NCI-H524 (cell line): ENCODE results near the gene TXNDC15.
"Not testable (repeated sequence)": the region's sequence is repeated elsewhere in the genome, so short reads cannot be mapped to it uniquely, and the experiment has no call there.

Source experiments
- DNase-seq, 2 experiments: peaks; one replicate each; lab custom pipeline; 2025; lab: John Stamatoyannopoulos, UW

Gene TXNDC15, protein sequence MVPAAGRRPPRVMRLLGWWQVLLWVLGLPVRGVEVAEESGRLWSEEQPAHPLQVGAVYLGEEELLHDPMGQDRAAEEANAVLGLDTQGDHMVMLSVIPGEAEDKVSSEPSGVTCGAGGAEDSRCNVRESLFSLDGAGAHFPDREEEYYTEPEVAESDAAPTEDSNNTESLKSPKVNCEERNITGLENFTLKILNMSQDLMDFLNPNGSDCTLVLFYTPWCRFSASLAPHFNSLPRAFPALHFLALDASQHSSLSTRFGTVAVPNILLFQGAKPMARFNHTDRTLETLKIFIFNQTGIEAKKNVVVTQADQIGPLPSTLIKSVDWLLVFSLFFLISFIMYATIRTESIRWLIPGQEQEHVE

GRCh38 chr5:134873987-134874830 is at the start of gene TXNDC15:
Gene TXNDC15 (plus strand): TSS chr5:134874371. CDS start chr5:134874428, 57 bp downstream.
- peak; percentile 44 to 77 for DNase-seq

GRCh38 chr5:134824681-134825080 is 49.5 kb upstream of the TXNDC15 start:
- no peak for DNase-seq

DNA sequence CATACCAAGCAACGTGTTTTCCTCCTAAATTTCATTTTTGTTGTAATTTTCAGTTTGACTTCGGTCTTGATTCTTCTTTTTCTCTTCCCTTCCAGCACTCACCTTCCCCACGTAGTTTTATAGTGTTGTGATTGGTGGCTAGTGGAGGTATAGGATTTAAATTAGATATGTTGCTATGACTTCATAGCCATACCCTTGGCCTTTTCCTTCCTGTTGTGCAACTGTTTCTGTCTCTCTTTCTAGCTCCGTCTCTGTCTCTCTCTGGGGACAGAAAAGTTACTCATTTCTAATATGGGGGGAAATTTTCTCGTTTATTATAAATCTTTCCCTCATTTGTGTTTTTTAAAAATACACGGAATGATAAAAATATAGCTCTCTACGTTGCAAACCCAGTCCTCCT is 49.0 kb upstream of the TXNDC15 start:
- no peak for DNase-seq

GRCh38 chr5:134833340-134834032 is 40.7 kb upstream of the TXNDC15 start:
- DNase-seq = no peak

DNA sequence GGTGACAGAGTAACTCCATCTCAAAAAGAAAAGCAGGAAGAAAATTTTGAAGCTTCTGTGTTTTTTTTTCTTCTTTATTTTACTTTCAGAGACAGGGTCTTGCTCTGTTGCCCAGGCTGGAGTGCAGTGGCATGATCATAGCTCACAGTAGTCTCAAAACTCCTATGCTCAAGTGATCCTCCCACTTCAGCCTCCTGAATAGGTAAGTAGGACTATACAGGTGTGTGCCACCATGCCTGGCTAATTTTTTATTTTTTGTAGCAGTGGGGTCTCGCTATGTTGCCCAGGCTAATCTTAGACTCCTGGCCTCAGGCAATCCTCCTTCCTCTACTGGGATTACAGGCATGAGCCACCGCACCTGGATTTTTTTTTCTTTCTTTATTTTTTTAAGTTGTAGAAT is 38.5 kb upstream of the TXNDC15 start:
- no peak for DNase-seq

GRCh38 chr5:134837530-134838181 is 36.5 kb upstream of the TXNDC15 start:
- DNase-seq = no peak

GRCh38 chr5:134838361-134838760 is 35.8 kb upstream of the TXNDC15 start:
- DNase-seq = not testable (repeated sequence)

DNA sequence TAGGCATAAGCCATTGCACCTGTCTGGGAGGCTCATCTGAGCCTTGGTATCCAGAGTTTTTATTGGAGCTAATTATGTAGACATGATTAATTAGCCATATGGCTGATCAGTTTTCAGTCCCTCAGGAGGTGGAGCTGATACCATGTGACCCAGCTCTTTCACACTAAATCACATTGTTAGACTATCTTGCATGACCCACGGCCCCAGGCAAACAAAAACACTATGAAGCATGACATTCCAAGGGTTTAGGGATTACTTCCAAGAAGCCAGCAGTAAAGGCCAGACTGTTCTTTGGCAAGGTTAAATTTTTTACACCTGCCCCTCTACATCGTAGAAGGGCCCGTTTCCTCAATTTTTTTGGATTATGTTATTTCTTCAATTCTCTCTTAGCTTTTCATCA is 33.4 kb upstream of the TXNDC15 start:
- DNase-seq = no peak

DNA sequence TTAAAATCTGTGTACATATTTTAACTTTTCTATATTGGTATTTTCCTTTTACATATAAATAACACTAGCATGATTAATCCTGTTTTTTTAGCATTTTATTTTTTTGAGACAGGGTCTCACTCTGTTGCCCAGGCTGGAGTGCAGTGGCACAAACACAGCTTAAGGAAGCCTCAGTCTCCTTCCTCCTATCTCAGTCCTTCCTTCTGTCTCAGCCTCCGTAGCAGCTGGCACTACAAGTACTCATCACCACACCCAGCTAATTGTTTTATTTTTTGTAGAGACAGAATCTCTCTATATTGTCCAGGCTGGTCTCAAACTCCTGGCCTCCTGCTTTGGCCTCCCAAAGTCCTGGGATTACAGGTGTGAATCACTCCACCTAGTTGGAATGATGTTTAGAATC is 29.9 kb upstream of the TXNDC15 start:
- no peak for DNase-seq

DNA sequence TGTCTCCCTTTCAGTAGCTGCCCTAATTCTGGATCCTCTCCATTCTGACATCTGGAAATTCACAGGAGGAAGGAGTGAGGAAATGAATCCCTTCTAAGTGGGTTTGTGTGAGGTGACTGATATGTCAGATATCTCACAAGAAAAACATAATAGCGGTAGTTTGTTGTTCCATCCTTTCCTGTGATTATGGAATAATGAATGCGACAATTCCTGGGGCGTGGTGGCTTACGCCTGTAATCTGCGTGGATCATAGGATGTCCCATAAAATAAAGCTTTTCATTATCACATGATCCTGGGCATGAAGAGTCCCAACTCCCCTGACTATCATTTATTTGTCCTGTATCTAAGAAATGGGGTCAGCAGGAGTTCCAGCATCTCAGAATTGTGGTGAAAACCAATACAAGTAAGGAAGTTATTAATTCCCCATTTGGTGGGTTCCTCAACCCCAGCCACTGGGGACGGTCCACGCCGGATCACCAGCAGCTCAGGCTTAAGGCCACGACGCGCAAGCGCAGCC is 28.8 kb upstream of the TXNDC15 start:
- DNase-seq = peak in 1 of 2 experiments; percentile 34

DNA sequence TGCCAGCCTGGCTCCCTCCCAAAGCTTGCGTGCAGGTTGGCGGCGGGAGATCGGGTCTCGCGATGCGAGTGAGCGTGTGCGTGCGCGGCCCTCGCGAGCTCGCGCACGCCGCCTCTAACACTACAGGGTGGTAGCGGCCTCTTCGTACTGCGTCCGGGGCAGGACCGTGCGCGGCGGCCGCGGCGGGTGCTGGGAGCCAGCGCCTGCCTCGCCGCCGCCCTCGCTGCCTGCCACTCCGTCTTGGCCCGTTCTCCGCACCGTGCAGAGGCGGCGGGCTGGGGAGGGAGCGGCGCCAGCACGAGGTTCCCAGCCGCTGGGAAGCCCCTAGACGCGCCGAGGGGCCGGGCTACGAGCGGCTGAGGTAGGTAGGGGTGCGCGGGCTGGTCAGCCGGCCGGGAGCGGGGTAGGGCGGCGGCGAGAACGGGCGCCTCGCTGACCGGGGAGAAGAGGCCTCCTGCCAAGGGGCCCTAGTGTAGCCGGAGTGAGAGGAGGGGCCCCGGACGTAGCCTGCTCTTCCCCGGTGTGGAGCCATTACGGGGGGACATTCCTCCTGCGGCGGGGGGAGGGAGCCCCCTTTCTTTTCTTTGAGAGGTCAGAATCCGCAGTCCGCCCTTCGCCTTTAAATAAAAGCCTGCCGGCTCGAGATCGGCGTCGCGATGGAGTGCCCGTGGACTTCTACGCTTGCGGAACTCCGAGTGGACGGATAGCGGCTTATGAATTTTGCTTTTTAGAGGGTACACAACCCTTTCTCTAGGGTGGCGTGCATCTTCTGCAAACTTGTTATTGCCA is 28.1 kb upstream of the TXNDC15 start, which contains the start of gene C5orf24:
TSS of gene C5orf24 (plus strand) at position 117 of the 789 bp plus-strand sequence. CDS start 8,933 bp downstream, outside the sequence.
- peak; percentile 82 to 93 for DNase-seq

DNA sequence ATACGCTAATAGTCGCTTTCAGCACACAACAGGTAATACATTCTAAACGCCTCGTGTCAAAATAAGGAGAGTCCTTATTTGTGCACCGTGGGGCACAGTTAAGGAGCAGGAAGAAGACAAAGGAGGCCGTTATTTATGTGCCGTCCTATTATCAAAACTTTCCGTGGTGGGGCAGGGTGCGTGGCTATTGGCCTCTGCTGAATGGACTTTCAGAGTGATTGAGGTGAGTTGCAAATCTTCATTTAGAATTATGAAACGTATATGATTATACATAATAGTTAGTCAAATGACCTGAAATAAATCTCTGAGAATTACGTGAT is 27.6 kb upstream of the TXNDC15 start:
- no peak for DNase-seq

GRCh38 chr5:134849434-134849933 is 24.7 kb upstream of the TXNDC15 start:
- not testable (repeated sequence) for DNase-seq

DNA sequence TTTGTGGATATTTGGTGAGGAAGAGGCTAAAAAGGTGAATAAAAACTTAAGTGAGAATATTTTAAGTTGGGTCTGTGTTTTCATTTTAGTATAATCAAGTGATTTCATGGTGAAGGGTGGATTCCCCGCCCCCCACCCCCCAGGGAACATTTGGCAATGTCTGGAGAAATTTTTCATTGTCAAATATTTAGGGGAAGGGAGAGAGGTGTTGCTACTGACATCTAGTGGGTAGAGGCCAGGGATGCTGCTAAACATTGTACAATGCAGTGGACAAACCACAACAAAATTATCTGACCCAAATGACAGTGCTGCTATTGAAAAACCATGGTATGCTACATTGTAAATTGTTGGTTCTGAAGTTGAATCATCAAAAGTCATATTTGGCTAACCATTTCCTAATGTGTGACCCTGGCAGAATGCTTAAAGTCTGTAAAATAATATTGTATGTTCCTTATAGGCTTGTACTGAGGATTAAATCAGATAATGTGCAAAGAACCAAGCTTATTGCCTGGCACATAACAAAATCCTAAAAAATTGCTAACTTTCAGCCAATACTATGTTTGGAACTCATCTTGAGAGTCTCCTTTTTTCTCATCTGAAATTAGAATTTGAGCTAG is 22.8 kb upstream of the TXNDC15 start:
- peak; percentile 6 to 19 for DNase-seq

- not testable (repeated sequence) for DNase-seq
Observed at GRCh38 chr5:134856465-134856864, 17.7 kb upstream of the TXNDC15 start.

DNA sequence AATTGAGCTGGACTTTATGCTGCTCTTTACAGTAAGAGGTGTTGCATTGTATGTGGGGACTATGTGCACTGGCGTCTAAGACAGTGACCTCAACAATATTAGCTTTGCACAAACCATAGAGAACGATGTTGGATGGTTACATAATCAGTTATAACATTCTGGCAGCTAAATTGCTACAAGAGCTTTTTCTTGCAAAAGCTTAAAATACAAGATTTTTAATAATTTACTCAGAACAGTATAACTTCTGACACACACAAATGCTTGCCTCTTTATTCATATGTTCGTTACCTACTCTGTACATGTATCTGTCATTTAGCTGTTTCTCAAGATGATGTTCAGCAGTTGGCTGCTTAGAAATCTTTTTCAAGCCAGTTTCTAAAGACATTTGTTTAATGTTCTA is 16.8 kb upstream of the TXNDC15 start:
- DNase-seq = no peak

DNA sequence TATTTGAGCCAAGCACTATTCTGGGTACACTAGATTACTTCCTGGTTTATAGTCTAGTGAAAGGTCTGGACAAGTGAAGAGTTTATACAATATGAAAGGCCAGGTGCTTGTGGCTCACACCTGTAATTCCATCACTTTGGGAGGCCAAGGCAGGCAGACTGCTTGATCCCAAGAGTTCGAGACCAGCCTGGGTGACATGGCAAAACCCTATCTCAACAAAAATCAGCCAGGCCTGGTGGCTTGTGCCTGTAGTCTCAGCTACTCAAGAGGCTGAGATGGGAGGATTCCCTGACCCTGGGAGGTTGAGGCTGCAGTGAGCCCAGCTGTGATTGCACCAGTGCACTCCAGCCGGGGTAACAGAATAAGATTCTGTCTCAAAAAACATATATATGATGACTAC is 9.5 kb upstream of the TXNDC15 start:
- DNase-seq = no peak

DNA sequence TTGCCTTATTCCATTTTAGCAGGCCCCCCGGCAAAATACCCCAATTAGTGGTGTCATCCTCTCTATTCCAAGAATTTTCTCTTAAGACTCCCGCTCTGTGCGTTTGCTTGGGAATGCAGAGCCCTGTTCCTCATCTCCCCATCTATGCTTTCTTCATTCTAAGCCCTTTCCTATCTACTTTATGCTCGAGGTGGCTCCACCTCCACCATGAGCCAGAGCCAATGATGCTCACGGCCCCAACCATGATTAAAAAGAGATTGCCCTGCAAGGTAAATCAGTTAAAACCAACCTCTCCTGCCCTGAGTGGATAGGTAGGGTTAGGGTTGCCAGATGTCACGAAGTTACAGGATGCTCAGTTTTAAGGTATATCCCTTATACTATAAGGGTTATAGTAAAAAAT is 677 bp upstream of the TXNDC15 start:
- DNase-seq = no peak

DNA sequence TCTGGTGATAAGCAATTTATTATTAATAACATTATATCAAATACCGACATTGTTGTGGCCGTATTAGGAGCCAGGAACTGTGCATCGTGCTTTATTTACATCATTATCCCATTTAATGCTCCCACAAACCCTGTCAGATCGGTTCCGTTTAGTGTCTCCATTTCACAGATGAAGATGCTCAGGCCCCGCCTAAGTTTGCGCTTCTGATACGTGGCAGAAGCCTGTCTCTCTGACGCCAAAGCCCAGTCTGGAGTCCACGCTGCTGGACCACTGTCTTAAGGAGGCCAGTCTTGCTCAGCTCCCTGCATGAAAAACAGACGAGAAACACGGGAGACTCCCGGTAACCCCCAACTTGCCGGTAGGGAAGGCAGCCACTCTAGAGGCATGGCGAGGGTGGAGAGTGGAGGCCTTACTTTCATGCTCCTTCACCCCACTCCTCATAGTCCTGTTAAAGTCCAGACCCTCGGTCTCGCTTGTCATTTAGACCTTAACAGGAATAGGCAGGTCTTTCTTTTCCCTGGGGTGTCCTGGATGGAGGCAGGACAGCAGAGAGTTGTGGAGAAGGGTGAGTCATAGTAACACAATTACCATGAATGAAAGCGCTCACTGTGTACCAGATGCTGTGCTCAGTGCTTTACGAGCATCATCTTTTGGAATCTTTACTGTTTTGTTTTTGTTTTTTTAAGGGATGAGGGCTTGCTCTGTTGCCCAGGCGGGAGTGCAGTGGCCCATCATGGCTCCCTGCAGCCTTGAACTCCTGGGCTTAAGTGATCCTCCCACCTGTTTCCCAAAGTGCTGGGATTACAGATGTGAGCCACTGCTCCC is 872 bp downstream of the TXNDC15 start:
- peak; percentile 26 to 34 for DNase-seq
